HCT116 (cell line): ENCODE measurements around the gene PLAC8. TPM values are rescaled to one million over a fixed set of nuclear protein-coding genes. Genes with fewer than 3 reads are reported as not detected.

ENCODE experiments used
- ATAC-seq: fragments of 200-7000 bp; cut with Tn5 transposase; 2 replicates; pipeline ENCODE4 v1.9.1; 2020; ENCODE audit warnings: mild to moderate bottlenecking, moderate library complexity
- BruUV-seq: library from RNA; stranded (reverse); fragments of 400-500 nt; replicated peaks from 2 replicates; lab custom pipeline; 2021; lab: Mats Ljungman, UMichigan
- CTCF ChIA-PET: fragments of 300-600 bp; sonication (Branson Sonifier 250); formaldehyde crosslinking; loops from one replicate; lab custom pipeline; 2021; ENCODE audit warnings: antibody characterized with exemption; lab: Charles Lee
- POLR2A ChIA-PET: fragments of 300-600, 350-600 bp; sonication (Branson Sonifier 250); formaldehyde crosslinking; loops from one replicate; lab custom pipeline; 2021; ENCODE audit warnings: antibody characterized with exemption; lab: Charles Lee
- RAD21 ChIA-PET, 2 experiments: fragments of 300-600 bp; sonication (Branson Sonifier 250); formaldehyde crosslinking; loops; one replicate each; lab custom pipeline; 2023; ENCODE audit warnings: low total read pairs in 2 of 2; ENCODE audit not compliant: uncharacterized antibody in 2 of 2, unreplicated experiment in 2 of 2, low non-redundant PET in 1 of 2; lab: Charles Lee
- DNase-seq: peaks from one replicate; pipeline ENCODE4 v3.0.0-alpha.2; 2010; ENCODE audit warnings: low read depth, low spot score
- H2AFZ ChIP-seq: fragments of 200-600 bp; shearing (Covaris generic), sonication (generic); 2 replicates; pipeline ENCODE4 v1.6.1; 2017; ENCODE audit warnings: low read depth, mixed run types, mixed read lengths, antibody characterized with exemption, low read length; ENCODE audit not compliant: poor library complexity, severe bottlenecking
- H3K27ac ChIP-seq: 2 replicates; pipeline ENCODE4 v1.5.1; 2012; ENCODE audit warnings: low read depth, low read length
- H3K27me3 ChIP-seq: fragments of 200-600 bp; sonication (generic); 2 replicates; pipeline ENCODE4 v1.6.1; 2016; ENCODE audit warnings: mixed run types, low read length, mixed read lengths; ENCODE audit not compliant: insufficient read depth
- H3K36me3 ChIP-seq, 2 experiments: fragments of 200-500 bp in 1 of 2; fragments of 200-600 bp in 1 of 2; sonication (Bioruptor generic) in 1 of 2; sonication (generic) in 1 of 2; 2 replicates each; pipeline versions ENCODE4 v1.5.1 to v1.6.1; 2014 to 2016; ENCODE audit warnings: low read length in 2 of 2, inconsistent platforms in 1 of 2, mixed read lengths in 1 of 2, mixed run types in 1 of 2; ENCODE audit not compliant: insufficient read depth in 2 of 2, control insufficient read depth in 1 of 2
- H3K4me1 ChIP-seq, 2 experiments: fragments of 200-600 bp in 1 of 2; sonication (generic) in 1 of 2; 2 replicates each; pipeline versions ENCODE4 v1.5.1 to v1.6.1; 2012 to 2017; ENCODE audit warnings: low read length in 2 of 2, inconsistent platforms in 1 of 2, mild to moderate bottlenecking in 1 of 2, mixed read lengths in 1 of 2, mixed run types in 1 of 2, moderate library complexity in 1 of 2; ENCODE audit not compliant: insufficient read depth in 2 of 2, control insufficient read depth in 1 of 2
- H3K4me2 ChIP-seq: fragments of 200-600 bp; sonication (generic); 2 replicates; pipeline ENCODE4 v1.6.1; 2017; ENCODE audit warnings: mixed run types, low read length, mixed read lengths
- H3K4me3 ChIP-seq, 2 experiments: fragments of 200-600 bp in 1 of 2; sonication (generic) in 1 of 2; replicated peaks in 1 of 2; 2 replicates each; pipeline ENCODE4 v1.5.1; 2011 to 2016; ENCODE audit warnings: low read length in 2 of 2, control low read depth in 1 of 2, low read depth in 1 of 2, mild to moderate bottlenecking in 1 of 2, mixed read lengths in 1 of 2, mixed run types in 1 of 2
- H3K79me2 ChIP-seq: fragments of 200-600 bp; sonication (generic); 2 replicates; pipeline ENCODE4 v1.6.1; 2017; ENCODE audit warnings: mild to moderate bottlenecking, mixed run types, low read length, moderate library complexity, mixed read lengths; ENCODE audit not compliant: insufficient read depth
- H3K9ac ChIP-seq: fragments of 200-600 bp; sonication (generic); 2 replicates; pipeline ENCODE4 v1.6.1; 2016; ENCODE audit warnings: low read length, mixed read lengths
- H3K9me2 ChIP-seq: fragments of 200-600 bp; sonication (generic), shearing (Covaris generic); 2 replicates; pipeline ENCODE4 v1.6.1; 2017; ENCODE audit warnings: mixed run types, mild to moderate bottlenecking, moderate library complexity; ENCODE audit not compliant: insufficient read depth
- H3K9me3 ChIP-seq, 2 experiments: fragments of 200-500 bp in 1 of 2; fragments of 200-600 bp in 1 of 2; sonication (Bioruptor generic) in 1 of 2; sonication (generic) in 1 of 2; 2 replicates each; pipeline ENCODE4 v1.6.1; 2014 to 2017; ENCODE audit warnings: low read length in 2 of 2, mixed read lengths in 2 of 2, inconsistent platforms in 1 of 2, low read depth in 1 of 2, mild to moderate bottlenecking in 1 of 2, mixed run types in 1 of 2, moderate library complexity in 1 of 2; ENCODE audit not compliant: control insufficient read depth in 1 of 2, insufficient read depth in 1 of 2
- H4K20me1 ChIP-seq: fragments of 200-600 bp; sonication (generic), shearing (Covaris generic); 2 replicates; pipeline ENCODE4 v1.6.1; 2017; ENCODE audit warnings: mixed run types, mild to moderate bottlenecking, moderate library complexity; ENCODE audit not compliant: insufficient read depth
- ATF3 ChIP-seq: IDR thresholded peaks from 2 replicates; pipeline ENCODE4 v1.6.1; 2012
- EGR1 ChIP-seq: IDR thresholded peaks from 2 replicates; pipeline ENCODE4 v1.6.1; 2012; ENCODE audit warnings: low read depth
- FOSL1 ChIP-seq: IDR thresholded peaks from 2 replicates; pipeline ENCODE4 v1.6.1; 2012; ENCODE audit warnings: low read depth
- POLR2AphosphoS5 ChIP-seq: IDR thresholded peaks from 2 replicates; pipeline ENCODE4 v1.6.1; 2011; ENCODE audit warnings: mild to moderate bottlenecking, low read depth, low read length, moderate library complexity
- YY1 ChIP-seq: IDR thresholded peaks from 2 replicates; pipeline ENCODE4 v1.6.1; 2011; ENCODE audit warnings: low read length, low read depth, moderate library complexity, mild to moderate bottlenecking; ENCODE audit not compliant: insufficient replicate concordance; ENCODE audit errors: extremely low read depth
- intact Hi-C: fragments of 100-400 bp; cut with micrococcal nuclease; formaldehyde crosslinking; loops from 2 replicates; pipeline ENCODE4 v1.10.0; 2022
- total RNA-seq: library from RNA; stranded (reverse); gene quantifications from one replicate; pipeline ENCODE4 v1.2.1, GENCODE V29; 2021; ENCODE audit not compliant: unreplicated experiment
- TF ChIP-seq, protein P1 (sequence below): IDR thresholded peaks from 2 replicates; pipeline ENCODE4 v1.6.1; 2011; ENCODE audit warnings: mild to moderate bottlenecking, low read length, moderate library complexity; ENCODE audit not compliant: insufficient replicate concordance; ENCODE audit errors: extremely low read depth
- TF ChIP-seq, protein P2 (sequence below): IDR thresholded peaks from 2 replicates; pipeline ENCODE4 v1.6.1; 2012; ENCODE audit warnings: low read depth
- TF ChIP-seq, protein P3 (sequence below): IDR thresholded peaks from 2 replicates; pipeline ENCODE4 v1.6.1; 2012

PLAC8 gene
- total RNA-seq, 1 experiment from 2014 or later = 0.61 TPM

GRCh38 chr4:83118869-83119268 is 4.3 kb upstream of the PLAC8 start:
- Histone ChIP-seq H3K9me2 (no peaks in the 10 kb centered on the region), H3K36me3 (no peaks in the 10 kb centered on the region), H3K27ac (no peak overlapping the region), H3K27me3 (no peaks in the 10 kb centered on the region)
- POLR2A ChIA-PET = no interaction called here
- intact Hi-C loops = no loop called here
- no TSS peak for BruUV-seq
- no peak for TF ChIP-seq ATF3
- no peak for TF ChIP-seq FOSL1
- TF ChIP-seq, protein P1, sequence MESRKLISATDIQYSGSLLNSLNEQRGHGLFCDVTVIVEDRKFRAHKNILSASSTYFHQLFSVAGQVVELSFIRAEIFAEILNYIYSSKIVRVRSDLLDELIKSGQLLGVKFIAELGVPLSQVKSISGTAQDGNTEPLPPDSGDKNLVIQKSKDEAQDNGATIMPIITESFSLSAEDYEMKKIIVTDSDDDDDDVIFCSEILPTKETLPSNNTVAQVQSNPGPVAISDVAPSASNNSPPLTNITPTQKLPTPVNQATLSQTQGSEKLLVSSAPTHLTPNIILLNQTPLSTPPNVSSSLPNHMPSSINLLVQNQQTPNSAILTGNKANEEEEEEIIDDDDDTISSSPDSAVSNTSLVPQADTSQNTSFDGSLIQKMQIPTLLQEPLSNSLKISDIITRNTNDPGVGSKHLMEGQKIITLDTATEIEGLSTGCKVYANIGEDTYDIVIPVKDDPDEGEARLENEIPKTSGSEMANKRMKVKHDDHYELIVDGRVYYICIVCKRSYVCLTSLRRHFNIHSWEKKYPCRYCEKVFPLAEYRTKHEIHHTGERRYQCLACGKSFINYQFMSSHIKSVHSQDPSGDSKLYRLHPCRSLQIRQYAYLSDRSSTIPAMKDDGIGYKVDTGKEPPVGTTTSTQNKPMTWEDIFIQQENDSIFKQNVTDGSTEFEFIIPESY = no peak
- TF ChIP-seq, protein P2, sequence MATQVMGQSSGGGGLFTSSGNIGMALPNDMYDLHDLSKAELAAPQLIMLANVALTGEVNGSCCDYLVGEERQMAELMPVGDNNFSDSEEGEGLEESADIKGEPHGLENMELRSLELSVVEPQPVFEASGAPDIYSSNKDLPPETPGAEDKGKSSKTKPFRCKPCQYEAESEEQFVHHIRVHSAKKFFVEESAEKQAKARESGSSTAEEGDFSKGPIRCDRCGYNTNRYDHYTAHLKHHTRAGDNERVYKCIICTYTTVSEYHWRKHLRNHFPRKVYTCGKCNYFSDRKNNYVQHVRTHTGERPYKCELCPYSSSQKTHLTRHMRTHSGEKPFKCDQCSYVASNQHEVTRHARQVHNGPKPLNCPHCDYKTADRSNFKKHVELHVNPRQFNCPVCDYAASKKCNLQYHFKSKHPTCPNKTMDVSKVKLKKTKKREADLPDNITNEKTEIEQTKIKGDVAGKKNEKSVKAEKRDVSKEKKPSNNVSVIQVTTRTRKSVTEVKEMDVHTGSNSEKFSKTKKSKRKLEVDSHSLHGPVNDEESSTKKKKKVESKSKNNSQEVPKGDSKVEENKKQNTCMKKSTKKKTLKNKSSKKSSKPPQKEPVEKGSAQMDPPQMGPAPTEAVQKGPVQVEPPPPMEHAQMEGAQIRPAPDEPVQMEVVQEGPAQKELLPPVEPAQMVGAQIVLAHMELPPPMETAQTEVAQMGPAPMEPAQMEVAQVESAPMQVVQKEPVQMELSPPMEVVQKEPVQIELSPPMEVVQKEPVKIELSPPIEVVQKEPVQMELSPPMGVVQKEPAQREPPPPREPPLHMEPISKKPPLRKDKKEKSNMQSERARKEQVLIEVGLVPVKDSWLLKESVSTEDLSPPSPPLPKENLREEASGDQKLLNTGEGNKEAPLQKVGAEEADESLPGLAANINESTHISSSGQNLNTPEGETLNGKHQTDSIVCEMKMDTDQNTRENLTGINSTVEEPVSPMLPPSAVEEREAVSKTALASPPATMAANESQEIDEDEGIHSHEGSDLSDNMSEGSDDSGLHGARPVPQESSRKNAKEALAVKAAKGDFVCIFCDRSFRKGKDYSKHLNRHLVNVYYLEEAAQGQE = no peak
- TF ChIP-seq YY1 = no peak
- no peak for TF ChIP-seq EGR1
- no peak for TF ChIP-seq POLR2AphosphoS5
- TF ChIP-seq, protein P3, sequence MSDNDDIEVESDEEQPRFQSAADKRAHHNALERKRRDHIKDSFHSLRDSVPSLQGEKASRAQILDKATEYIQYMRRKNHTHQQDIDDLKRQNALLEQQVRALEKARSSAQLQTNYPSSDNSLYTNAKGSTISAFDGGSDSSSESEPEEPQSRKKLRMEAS = no peak
- TF ChIP-seq, all 23 proteins: peak for 0
- Histone ChIP-seq H3K9me3 (no peaks in the 10 kb centered on the region), H3K9ac (no peak overlapping the region), H3K4me3 (no peak overlapping the region), H2AFZ (no peak overlapping the region), H4K20me1 (no peaks in the 10 kb centered on the region), H3K4me1 (peaks cover 5 to 13% of the 10 kb centered on the region in 2 experiments; a peak in 2 of 4 replicates), H3K4me2 (no peak overlapping the region), H3K79me2 (no peaks in the 10 kb centered on the region)
- ATAC-seq = no peak
- DNase-seq = no peak
- ChIA-PET CTCF (interaction anchor here (2.1 kb wide), 1 partner anchor 8 kb away, joined by 8 read pairs; no protein-coding TSS in a partner anchor), RAD21 (no interaction called here)
